ENCODE results near the gene NPTX1.
A peak's percentile ranks its signal among the peaks of the same experiment; 100 is the strongest.

NPTX1 gene

DNA sequence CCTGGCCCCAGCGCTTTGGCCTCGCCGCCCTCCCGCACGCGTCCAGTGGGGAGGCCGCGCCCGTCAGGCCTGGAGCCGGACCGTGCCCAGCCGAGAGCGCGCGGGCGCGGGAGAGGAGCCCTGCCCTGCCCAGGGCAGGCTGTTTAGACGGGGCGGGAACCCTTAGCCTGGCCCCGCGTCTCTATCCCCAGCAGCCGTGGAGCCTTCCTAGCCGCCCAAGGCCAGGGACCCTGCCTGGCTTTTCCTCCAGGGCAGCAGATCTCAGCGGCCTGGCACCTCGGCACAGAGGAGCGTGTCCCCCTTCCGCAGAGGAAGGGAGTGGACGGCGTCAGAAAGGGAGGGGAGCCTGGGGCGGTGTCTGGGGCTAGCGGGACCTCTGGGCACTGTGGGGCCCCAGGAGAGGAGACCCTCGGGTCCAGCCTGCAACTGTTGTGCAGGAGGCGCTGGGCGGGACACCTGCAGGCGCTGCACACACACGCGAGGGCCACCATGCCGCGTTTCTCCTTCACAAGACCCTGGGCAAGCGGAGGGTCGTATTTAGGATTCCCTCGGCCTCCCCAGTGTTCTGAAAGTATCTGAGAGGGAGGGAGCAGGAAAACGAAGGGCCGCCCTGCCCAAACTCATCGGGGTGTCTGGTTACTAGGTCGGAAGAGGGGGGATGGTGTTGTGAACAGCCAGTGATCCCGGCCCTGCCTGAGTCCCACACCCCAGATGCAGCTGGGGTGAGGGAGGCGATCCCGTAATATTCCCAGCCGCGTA is 2.3 kb upstream of the NPTX1 start:
- DNase-seq (ENCODE audit: low spot score) = no peak

DNA sequence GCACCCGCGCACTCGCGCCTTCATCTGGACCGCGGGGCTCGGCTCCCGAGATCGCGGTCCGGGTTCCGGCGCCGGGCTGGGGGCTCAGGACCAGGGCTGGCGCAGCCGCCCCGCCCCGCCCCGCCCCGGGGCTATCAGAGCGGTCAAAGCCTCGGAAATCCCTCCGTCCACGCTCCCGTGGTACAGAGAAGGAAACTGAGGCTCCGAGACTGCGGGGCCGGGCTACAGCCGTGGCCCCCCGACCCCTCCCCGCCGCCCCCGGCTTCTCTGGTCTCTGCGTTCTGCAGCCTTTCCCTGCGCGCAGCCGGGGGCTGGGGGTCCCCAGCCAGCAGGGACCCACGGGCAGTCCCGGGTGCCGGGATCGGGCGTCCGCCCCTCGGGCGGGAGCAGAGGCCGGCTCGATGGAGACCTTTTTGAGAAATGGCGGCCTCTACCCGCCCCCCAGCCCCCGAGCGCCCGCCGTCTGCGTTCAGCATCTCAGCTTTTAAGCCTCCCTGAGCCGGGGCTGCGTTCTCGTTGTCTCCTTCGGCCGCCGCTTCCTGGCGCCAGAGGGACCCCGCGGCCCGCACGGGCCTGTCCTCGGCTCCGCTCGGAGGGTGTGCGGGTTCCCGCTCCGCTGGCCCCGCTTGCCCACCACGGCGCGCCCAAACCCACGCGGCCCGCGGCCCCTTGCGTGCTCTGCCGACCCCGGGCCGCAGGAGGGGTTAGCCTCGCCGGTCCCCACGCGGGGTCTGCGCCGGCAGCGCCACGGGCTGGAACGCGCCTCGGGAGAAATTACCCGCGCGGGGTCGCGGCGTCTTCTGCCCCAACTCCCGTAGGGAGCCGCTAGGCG is 1.5 kb upstream of the NPTX1 start:
- DNase-seq (ENCODE audit: low spot score) = no peak

DNA sequence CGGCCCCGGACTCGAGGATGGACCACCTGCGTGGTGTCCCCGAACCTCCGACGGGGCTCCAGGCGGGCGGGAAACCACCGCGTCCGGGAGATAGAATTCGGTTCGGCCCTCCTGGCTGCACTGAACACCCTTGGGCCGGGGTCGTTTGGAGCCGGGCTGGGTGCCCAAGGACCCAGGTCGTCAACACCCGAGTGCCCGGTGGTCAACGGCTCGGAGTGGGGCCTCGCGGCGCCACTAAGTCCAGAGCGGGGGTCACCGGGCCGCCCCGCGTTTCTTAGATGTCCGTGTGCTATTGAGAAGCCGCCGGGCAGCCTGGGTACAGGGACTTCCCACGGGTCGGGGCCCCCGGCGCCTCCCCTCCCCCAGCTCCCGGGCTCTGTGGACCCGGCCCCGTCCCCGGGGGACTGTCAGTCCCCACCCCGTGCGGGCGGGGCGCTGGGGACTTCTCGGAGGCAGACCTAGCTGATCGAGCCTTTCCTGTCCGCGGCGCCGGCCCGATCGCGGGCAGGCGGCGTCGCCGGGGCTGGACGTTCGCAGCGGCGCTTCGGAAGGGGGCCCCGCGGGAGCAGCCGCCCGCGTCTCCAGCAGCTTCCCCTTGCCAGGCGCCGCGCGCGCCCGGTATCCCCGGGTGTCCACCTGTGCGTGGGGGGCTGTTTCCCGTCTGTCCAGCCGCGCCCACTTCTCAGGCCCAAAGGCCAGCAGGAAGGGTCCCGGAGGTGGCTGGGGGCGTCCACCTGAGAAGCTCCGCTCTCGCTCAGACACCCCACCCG is 655 bp upstream of the NPTX1 start:
- DNase-seq (ENCODE audit: low spot score) = no peak

DNA sequence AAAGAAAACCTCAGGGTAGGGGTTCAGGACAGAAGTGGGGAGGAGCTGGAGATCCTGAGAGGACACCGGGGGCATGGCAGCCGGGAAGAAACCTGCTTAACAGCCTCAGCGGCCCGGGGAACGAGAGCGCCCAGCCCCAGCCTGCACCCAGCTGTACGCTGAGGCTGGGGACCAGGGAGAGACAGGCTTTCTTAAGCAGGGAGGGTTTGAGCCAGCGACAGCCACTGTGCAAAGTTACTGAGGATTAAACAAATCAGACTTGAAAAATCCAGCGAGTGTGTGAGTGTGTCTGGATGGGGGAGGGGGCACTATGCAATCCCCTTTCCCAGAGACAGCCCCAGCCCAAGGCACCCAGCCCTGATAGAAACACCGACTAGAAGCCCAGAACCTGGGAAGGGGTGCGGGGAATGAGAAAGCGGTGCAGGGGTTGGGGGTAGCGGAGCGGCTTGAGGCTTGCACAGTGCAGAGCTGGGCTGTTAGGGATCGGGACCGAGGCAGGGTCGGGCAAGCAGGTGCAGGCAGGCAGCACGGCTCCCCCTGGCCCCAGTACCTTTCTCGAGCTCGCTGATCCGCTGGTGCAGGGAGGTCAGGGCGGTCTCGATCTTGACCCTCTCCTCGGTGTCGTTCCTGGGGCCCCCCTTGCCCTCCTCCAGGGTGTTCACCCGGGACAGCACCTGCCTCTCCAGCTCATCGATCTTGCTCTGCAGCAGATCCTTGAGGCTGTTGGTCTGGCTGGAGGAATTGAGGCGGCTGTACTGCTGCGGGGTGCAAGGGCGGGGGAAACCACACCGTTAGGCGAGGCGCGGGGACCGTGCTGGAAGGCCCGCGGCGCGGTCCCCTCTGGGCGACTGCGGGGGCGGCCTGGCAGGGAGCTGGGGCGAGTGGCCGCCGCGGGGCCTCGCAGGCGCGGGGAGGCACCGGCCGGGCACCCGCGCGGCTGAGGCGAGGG is 1.2 kb downstream of the NPTX1 start:
- no peak for DNase-seq (ENCODE audit: low spot score)

DNA sequence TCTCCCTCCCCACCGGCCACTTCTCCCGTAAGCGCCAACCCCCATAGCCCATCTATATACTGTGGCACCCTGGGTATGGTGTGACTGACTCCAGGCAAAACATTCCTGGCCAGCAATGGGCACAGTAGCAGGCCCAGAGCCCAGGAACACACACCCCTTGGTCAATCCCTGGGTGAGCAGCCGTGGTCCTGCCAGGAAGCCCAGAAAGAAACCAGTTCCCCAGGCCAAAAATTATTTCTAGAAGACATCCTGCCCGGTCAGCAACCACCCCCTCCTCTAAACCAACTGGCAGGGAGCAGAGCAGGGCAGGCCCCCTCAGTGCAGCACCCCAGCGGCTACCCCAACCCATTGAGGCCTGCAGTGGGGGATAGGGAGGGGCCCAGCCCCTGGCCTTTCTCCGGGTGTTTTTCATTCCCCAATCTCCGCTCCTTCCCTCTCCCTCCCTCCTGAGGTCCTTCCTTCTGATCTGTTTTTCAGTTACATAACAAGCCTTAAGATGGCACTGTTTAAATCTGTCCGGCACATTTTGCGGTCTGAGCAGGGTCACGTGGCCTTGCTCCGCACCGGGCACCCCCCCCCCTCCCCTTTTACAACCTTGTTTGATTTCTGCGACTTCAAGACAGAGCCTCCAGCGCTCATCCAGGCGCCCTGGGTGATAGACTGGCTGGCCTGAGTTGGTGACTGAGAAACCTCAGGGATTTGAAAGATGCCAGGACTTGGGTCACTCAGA is 2.0 kb downstream of the NPTX1 start:
- peak; percentile 30 for DNase-seq (ENCODE audit: low spot score)

DNA sequence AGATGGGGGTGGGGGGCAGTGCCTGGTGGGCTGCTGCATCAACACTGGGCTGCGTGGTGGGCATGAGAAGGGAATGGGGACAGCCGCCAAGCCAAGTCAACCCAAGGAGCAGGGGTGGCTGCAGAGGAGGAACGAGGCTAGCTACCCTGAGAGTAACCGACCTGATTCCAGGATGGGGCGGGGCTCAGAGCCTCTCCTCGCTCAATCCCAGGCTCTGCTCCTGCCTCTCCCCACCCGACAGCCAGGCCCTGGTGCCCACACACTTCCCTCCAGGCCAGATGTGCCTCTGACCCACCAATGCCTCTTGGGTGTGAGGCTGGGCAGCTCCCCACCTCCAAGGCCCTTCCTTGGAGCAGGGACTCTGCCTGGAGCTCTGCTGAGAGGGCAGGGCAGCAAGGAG is 2.7 kb downstream of the NPTX1 start:
- DNase-seq (ENCODE audit: low spot score) = no peak

DNA sequence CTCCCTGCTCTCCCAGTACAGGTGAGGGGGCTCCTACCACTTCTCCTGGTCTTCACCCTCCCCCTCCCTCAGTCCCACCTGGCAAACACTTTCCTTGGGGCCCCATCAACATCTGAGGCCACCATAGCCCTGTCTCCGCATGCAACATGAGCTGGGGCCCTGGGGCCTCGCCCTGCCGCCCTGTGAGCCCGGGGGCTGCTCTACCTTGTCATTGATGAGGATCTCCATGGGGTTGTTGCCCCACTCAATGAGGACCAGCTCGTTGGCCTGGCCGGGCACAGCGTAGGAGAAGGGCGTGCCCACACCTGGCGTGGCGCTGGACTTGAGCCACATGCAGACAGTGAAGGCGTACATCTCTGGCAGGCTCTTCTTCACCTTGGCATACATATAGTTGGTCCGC is 3.4 kb downstream of the NPTX1 start:
- no peak for DNase-seq (ENCODE audit: low spot score)

DNA sequence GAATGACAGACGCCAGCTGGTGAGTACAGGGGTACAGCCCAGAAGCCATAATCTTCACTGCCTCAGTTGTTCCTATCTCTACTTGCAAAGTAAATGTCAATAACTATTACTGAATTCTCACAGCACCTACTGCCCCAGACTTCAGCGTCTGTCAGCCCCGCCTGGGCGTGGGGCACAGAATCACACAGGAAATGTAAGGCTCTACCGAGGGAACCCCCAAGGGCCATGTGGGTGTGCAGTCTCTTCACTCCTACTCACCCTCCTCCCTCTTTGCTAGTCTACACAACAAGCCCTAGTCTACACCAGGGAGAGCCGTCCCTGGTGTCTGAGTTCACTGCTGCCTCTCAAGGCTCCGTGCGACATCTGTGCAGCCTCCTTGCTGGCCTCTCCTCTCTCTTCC is 4.5 kb downstream of the NPTX1 start:
- DNase-seq (ENCODE audit: low spot score) = peak; percentile 21

DNA sequence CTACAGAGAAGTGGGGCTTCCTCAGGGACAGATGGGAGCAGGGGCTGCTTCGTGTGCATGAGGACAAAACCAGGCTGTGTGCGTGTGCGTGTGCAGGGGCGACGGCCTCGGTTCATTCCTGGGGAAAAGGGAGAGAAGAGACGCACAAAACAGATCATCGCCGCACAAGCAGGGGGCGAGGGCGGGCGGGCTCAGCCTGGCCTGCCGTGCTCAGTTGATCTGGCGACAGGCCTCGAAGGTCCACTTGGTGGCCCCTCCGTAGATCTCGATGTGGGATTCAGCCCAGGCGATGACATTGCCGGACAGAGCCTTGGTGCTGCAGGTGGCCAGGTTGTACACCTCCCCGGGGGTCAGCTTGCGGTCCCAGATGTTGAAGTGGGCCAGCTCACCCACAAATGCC is 5.8 kb downstream of the NPTX1 start:
- no peak for DNase-seq (ENCODE audit: low spot score)

DNA sequence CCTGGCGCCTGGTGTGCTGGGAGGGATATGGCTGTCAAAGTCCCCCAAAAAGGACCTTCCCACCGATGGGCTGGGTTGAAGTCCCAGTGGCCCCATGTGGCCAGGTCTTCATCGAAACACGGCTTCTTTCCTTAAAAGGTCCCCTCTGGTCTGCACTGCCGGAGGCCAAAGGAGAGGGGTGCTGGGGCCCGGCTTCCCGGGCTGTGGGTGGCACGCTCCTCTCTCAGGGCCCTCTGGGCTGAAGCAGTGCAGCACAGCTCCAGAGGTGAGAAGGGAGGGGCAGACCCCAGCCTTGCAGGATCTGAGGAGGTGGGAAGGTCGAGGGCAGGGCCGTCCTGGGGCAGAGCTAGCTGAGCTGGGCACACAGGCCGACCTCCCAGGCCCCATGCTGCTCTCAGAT is 6.7 kb downstream of the NPTX1 start:
- no peak for DNase-seq (ENCODE audit: low spot score)

DNA sequence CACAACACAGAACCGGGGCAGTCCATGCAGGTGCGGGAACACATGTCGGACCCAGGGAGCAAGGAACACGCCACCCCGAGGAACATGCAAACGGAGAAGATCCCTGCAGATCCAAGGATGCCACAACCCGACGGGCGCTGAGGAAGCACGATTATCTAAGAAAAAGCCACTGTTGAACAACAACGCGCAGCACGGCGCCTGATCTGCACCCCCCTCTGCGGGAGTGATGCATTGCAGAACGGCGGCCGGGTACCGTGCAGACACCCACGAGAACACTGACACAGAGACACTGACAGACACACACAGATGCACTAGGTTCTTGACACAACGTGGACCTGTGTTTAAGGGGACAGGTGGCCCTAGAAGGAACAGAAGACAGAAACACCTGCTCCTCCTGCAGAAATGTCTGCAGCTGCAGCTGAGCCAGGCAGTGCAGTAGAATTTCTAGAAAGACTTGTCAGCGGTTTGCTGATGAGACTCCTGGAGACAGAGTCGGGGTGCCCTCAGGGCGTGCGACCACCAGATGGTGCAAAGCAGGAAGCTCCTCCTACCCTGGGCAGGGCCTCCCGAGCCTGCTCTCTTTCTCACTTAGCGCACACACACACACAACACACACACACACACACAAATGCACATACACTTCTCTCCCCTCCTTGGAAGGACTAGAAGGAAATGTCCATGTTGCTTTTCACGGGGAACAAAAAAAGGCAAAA is 7.5 kb downstream of the NPTX1 start:
- DNase-seq (ENCODE audit: low spot score) = no peak

DNA sequence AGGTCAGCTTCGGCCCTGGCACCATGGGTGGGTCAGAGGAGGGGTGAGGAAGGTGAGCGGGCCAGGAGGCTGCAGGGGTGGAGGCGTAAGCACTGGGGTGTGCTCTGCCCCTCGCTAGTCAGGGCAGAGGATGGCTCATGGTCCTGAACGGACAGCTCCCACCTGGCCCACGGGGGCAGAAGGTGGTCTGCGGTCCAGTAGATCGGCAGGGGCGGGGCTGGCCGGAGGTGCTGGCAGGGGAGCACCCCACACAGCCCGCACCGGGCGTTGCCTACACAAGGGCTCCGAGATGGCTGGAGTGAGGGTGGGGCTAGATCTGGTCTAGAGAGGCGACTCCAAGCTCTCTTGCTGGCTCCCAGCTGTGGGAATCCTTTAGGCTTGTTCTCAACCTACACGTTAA is 8.2 kb downstream of the NPTX1 start:
- no peak for DNase-seq (ENCODE audit: low spot score)

DNA sequence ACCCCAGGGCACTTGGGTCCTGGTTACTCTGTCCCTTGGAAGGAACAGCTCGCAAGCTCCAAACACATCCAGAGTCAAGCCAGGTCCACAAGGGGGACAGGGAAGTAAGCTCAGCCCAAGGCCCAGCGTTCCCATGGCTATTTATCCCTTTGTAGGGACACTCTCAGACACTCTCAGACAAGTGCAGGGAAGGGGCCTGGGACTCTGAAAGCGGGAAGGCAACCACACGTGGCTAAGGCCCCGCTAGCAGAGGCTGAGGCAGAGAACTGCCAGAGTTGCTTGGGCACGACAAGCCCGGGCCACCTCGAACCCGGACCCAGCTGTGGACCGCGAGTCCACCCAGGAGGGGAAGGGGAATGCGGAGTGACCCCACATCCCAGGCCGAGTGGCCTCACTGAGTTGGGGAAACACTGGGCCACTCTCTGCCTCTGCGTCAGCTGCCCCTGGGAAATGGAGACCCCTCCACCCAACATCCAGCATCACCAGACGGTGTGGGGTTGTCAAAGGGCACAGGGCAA is 10.2 kb downstream of the NPTX1 start:
- DNase-seq (ENCODE audit: low spot score) = no peak

DNA sequence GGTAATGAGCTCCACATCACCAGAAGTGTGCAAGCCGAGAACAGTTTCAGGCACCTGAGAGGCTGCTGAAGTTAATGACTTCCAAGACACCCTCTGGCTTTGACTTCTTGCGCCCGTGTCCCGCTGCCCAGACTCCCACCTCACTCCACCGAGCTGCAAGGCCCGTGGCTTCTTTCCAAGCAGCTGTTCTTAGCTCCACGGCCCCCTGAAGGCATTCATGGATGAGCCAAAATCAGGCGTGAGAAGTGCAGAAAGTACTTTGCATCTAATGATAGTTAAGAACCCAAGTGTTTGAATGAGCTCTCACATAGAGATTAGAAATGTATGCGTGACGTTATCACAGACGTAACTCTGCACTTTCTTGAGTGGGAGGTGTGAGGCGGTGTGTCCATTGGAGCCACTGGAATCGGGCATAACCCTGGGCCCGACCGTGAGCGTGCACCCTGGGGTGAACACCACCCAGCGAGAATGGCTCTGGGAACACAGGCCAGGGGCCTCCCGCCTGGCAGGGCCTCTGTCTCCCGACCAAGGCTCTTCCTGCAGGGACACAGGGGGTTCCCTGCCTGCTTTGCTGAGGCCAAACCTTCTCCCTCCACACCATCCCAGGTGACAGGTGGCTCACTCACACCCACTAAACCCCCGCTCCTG is 11.0 kb downstream of the NPTX1 start:
- DNase-seq (ENCODE audit: low spot score) = no peak

DNA sequence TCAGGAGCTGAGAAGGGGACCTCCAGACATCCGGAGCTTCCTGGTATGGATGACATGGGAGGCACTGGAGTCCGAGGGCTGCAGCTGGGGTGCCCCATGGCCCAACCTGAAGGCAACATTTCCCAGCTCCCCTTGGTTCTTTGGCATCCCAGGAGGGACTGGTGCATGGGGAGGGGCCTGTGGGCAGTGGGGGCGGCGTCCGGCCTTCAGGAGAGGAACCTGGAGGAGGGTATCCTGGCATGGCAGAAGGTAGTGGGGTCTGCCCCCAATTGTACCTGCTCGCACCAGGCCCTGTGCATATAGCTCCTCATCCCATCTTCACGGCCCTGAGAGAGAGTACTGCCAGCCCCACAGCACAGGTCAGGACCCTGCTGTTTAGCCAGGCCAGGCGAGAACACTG is 11.9 kb downstream of the NPTX1 start:
- no peak for DNase-seq (ENCODE audit: low spot score)

DNA sequence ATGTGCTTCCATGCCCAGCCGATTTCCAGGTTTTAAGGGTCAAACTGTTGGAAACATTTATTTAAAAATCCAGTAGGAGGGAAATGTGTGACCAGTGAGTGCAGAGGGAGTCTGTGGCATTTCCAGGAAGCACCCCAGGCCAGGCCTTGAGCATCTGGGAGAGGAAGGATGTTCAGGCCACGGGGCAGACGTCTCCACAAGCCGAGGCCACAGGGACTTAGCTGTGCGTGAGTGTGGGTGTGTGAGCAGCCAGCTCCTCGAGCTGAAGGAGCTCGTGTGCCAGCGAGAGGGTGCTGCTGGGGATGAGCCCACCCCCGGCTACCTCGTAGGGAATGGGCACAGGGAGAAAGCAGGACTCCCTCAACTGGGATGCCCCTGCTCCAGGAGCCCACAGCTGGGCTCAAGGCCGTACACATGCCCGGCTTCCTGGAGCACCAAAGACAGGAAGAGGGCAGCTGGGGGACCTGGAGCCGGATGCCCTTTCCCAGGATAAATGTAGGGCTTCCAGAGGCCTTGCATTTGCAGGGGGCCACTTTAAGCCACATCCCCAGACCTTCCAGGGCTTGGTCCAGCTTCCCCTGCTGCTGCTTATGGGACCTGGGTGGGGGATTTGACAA is 12.5 kb downstream of the NPTX1 start:
- no peak for DNase-seq (ENCODE audit: low spot score)

DNA sequence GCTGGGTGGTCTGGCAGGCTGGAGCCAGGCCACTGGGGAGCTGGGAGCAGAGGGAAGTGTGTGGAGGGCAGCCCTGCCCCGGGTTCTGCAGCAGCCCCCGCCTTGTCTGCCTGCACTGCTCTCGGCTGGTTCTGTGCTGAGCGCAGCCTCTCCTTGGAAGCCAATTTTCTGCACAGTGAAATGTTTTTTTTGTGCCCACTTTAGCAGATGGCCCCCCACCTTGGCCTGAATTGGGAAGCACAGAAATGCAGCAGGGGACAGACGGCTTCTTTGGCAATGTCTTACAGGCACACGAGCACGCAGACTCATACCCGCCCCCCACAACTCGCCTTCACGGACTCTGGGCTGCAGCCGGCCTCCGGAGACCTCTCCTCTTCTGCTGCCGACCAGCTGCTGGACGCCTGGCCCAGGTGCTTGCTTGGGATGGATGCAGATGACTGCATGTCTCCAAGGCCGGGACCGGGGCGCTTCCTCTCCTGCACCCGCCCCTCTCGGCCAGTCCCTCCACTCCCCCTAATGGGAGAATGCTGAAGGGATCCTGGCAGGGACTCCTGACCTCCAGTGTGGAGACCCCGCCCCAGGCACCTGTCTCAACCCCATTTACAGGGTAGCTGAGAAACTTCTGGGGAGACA is 14.8 kb downstream of the NPTX1 start:
- no peak for DNase-seq (ENCODE audit: low spot score)

DNA sequence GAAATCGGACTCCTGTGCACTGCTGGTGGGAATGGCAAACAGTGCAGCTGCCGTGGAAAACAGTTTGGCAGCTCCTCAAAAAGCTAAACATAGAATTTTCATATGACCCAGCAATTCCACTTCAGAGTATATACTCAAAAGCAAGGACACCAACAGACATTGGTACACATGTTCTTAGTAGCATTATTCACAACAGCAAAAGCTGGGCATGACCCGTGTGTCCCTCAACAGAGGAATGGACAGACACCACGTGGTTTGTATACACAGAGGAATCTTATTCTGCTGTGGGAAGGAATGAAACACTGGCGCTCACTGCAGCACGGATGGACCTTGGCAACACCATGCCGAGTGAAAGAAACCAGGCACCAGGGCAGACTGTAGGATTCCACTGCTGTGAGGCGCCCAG is 16.0 kb downstream of the NPTX1 start:
- DNase-seq (ENCODE audit: low spot score) = no peak

DNA sequence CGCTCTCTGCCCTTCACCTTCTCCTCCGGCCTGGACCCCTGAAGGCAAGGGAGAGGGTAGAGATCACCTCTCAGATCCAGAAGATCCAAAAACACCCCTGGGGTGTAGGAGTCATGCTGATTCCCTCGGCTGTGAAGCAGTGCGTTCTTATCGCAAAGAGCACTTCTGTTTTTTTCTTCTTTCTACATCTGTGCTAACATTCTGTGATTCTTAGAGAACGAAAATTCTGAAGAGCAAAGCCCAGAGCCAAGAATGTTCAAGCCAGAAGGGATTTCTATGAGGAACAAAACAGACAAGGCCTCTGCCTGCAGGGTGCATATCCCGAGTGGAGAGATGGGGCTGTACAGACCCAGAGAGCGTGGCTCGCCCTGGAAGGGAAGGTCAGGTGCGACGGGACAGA is 17.2 kb downstream of the NPTX1 start:
- no peak for DNase-seq (ENCODE audit: low spot score)

Measured in CD4-positive, alpha-beta T cell treated with Interleukin-6 at 100 ng/mL for 8 hours (primary cell).